SKM-1 (cell line): ENCODE data around the gene PRR5.
A peak's percentile ranks its signal among the peaks of the same experiment; 100 is the strongest.

ENCODE experiments used
- DNase-seq: peaks from one replicate; lab custom pipeline; 2025; ENCODE audit not compliant: unreplicated experiment; lab: John Stamatoyannopoulos, UW

The PRR5 gene

DNA sequence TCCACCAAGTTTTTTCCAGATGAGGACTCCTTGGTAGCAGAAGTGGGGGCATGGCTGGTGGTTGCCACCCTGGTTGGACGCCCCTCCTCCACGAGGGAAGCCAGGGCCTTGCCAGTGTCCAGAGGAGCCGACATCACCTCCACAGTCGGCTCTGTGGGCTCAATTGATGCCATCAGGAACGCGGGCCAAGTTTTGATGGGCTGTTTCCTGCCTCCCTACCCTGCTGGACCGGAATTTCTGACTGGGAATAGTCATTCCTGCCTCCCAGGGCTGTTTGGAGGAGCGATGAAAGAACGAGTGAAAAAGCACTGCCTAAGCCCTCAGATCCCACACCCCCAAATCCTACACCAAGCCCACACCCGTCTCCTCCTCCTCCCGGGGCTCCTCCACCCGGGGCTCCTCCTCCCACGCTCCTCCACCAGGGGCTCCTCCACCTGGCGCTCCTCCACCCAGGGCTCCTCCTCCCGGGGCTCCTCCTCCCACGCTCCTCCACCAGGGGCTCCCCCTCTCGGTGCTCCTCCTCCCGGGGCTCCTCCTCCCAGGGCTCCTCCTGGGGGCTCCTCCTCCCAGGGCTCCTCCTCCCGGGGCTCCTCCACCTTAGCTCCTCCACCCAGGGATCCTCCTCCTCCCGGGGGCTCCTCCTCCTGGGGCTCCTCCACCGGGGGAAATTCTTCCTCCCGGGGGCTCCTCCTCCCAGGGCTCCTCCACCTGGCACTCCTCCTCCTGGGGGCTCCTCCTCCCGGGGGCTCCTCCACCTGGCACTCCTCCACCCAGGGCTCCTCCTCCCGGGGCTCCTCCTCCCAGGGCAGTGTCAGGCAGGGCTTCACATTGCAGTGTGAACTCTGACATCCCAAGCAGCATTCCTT is 10.0 kb upstream of the PRR5 start:
- no peak for DNase-seq

DNA sequence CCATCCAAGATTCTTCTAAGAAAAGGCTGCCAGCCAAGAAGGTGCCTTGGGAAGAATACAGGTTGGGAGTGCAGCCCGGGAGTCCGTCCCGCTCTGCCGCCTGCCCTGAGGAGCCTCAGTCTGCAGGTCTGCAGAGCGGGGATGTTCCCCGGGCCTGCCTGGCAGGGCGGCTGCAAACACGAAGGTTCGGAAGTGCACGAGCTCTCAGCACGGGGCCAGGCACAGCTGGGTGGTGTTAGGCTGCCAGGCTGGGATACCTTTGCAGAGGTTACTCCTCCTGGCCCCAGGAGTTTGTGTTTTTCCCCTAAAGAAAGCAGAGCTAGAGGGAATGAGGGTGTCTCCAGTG is 9.4 kb upstream of the PRR5 start:
- DNase-seq: no peak

DNA sequence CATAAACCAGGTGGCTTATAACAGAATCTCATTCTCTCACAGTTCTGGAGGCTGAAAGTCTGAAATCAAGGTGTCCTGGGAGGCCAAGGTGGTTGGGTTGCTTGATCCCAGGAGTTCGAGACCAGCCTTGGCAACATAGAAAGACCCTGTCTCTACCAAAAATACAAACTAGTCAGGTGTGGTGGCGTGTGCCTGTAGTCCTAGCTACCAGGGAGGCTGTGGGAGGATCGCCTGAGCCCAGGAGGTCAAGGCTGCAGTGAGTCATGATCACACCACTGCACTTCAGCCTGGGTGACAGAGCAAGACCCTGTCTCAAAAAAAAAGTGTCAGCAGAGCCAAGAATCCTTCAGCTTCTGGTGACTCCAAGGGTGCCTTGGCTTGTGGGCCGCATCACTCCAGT is 8.9 kb upstream of the PRR5 start:
- DNase-seq: no peak

DNA sequence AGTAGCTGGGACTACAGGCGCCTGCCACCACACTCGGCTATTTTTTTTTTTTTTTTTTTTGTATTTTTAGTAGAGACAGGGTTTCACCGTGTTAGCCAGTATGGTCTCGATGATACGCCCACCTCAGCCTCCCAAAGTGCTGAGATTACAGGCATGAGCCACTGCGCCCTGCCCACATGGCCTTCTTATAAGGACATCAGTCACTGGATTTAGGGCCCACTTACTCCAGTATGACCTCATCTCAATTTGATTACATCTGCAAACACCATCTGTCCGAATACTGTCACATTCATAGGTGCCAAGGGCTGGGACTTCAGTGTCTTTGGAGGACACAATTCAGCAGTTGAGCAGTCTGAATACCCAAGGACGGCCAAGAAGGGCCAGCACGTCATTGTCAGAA is 8.2 kb upstream of the PRR5 start:
- no peak for DNase-seq

DNA sequence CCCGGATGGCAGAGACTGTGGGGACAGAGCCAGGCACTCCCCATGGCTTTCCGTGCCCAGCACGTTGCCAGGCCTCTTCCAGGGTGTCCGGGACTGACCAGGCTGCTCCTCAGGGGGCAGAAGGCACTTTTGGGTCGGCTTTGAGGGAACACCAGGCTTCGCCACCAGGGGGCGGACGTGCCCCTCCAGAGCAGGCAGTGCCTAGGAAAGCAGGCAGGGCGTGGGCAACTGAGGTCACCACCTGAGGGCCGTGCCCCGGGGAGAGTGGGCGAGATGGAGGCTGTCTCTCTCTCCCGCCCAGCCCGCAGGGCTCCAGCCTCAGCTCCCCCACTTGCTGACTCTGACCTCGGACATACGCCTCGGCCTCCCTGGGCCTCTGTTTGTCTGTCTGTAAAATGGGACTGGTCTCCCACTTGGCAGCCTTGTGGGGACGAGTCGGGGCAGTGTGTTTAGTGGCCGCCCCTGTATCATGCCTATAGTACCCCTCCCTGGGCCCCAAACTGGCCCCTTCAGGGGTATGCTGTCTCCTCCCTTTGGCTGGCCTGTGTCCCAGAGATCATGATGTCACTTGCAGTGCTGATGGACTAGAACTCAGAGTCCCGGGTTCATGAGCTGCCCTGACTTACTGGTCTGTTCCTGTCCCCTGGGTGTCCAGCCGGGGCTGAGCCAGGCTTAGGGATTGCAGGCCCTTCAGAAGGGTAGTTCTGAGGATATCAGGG is 4.4 kb upstream of the PRR5 start:
- peak; percentile 10 for DNase-seq

DNA sequence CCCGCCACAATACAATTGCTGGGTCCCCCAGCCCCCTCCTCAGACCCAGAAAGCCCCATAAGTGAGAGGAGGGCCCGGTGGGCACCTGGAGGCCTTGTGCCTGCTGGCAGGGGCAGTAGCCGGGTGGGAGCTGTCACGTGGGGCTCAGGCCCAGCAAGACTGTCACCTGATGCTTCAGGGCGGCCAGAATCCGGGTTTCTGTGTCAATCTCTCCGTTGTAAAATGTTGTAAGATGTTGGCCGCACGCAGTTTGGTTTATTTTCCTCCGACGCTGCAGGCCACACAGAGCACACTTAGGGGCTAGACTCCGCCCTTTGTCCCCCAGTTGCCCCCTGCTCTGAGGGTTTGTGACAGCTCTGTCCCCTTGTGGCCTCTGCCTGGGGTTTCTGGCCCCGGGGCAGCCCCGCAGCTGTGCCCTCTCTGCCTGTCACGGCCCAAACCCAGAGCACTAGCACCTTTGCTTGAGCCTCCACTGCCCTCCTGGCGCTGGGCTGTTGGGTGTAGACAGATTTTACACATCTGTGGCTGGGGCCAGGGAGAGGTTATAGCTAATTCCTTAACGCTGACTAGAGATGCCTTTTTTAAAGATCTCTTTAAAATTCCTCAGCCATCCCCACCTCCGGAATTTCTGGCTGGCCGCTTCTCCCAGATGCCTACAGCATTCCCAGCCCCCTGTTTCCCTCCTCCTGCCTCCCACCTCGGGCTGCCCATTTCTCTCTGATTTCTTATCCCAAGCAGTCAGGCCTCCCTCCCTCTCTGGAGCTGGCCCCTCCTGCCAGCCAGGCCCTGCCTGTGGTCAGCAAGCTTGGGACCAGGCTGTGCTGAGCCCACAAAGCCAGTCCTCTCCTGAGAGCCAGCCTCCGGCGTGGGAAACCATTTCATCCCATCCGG is 3.2 kb upstream of the PRR5 start:
- DNase-seq: no peak

DNA sequence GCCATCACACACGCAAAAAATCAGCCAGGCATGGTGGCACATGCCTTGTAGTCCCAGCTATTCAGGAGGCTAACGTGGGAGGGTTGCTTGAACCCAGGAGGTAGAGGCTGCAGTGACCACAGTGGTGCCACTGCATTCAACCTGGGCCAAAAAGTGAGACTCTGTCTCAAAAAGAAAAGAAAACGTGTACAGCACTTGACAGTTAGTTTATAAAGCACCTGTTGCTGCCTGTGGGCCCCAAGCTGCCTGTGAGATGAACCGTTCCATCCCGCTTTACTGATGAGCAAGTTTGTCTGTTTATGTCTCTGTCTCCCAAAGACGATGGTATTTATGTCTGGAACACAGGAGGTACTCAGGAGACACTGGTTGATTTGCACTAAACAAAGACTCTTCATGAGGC is 1.5 kb upstream of the PRR5 start:
- DNase-seq: no peak

DNA sequence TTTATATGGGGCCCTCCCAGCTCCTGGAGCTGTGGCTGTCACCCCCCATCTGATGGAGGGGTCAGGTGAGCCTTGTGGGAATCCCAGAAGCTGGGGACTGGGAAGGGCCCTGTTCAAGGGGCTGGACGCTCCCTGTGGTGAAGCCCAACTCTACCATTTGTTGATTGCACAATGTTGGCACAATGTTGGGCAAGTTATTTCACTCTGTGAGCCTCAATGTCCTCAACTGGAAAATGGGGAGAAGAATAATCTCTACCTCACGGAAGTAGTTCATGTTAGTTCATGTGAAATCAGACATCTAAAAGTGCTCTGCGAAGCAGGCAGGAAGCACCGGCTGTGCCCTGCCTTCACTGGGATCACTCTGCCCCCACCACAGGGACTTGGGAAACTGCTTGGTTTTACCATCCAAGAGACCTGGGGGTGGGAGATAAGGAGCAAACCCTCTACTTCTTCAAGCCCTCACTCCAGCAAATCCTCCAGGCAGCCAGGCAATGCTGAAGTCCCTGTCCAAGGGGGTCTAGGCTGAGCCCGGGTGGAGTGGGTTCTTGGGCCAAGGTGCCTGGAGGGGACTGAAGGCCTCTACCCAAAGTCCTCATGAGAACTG is 715 bp upstream of the PRR5 start:
- DNase-seq: no peak

DNA sequence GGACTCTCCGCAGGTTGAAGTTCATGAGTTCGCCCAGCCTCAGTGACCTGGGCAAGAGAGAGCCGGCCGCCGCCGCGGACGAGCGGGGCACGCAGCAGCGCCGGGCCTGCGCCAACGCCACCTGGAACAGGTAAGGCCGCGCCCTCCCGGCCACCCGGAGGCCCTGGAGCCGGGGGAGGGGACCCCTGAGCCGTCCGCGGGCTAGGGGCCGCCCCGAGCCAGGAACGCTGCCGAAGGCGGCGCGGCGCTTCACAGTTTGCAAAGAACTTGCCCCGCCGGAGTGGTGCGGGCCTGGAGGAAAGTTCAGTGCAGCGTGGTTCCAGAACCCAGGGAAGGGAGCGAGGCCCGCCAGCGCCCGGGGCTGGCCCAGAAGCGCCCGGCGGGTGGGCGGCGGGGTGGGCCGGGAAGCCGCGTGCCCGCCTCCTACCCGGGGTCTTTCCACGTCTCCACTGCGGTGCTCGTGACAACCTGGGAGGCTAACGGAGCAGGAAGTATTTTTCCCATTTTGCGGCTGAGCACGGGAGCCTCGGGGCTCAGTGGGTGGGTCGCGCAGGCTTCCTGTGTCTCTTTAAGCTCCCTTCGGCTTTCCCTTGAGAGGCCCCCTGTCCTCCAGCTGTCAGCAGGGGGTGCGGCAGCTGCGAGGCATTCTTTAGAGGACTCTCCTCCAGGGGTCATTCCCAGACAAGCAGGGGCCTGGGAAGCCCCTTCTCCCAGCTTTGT is 635 bp downstream of the PRR5 start:
- DNase-seq: no peak

DNA sequence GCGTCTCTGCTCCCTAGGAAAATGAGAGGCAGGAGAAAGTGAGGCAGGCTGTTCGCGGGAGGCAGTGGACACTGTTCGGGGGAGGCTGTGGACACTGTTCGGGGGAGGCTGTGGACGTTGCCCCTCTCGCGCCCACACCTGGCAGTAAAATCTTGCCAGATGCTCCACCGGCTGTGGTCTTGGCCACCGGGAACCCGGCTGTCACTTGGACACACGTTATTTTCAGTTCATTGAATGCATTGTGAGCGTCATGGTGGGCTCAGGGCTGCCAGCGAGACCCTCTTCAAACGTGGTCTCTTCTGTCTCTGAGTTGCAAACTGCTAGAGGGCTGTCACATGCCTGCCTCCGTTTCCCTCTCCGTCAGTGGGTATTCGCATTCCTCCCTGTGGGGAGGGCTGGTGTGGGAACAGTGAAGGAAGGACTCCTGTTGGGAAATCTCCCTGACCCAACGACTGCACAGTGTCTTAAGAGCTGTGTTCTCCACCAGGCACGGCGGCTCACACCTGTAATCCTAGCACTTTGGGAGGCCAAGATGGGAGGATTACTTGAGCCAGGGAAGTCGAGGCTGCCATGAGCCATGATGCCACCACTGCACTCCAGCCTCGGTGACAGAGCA is 1.4 kb downstream of the PRR5 start:
- DNase-seq: no peak

DNA sequence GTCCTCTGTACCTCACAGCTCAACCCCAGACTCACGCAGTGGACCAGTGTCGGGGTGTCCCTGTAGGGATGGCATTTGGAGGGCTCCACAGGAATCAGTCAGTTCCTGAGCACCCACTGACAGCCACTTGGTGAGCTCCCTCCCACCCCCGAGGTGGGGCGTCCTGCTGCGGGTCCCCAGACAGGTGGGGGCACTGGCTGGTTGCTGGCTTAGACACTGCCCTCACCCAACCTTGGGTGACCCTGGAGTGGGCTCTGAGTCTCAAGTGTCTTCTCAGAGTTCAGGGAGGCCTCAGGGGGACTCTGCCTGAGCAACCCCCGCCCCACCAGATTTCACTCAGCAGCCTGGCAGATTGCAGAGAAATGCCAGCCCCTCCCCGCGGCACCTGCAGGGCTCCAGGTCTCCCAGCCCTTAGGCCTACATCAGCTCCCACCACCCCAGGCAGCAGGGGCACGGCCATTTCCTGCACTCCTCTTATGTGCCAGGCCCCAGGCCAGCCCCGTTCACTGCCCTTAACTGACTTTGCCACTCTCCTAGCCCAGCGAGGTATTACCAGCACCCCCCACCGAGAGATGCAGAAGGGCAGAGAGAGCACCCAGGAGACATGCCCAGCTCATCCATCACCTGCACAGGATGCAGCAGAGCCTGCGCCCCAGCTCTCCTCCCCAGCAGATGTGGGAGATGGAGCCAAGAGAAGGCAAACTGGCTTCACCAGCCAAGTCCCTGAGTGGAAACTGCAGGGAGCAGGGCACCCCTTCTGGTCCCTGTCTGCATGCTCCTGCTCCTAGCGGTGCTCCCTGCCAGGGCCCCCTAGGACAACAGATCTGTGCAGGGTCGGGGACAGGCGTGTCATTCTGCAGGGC is 2.4 kb downstream of the PRR5 start:
- DNase-seq: no peak

DNA sequence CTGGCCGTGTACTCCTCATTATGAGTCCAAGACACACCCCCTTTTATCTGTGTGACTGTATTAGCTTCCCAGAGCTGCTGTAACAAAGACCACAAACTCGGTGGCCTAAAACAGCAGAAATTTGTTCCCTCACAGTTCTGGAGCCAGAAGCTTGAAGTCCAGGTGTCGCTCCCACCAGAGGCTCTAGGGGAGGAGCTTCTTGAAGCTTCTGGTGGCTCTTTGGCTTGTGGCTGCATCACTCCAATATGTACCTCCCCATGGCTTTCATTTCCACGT is 3.0 kb downstream of the PRR5 start:
- no peak for DNase-seq

DNA sequence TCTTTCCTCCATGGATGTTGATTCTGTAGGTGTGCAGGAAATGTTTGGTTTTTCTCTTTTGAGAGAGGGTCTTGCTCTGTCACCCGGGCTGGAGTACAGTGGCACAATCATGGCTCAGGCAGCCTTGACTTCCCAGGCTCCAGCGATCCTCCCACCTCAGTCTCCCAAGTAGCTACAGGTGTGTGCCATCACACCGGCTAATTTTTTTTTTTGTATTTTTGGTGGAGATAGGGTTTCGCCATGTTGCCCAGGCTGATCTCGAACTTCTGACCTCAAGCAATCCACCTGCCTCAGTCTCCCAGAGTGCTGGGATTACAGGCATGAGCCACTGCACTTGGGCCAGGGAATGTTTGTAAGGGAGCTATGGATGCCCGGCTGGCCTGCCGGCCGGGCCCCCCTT is 4.5 kb downstream of the PRR5 start:
- no peak for DNase-seq

DNA sequence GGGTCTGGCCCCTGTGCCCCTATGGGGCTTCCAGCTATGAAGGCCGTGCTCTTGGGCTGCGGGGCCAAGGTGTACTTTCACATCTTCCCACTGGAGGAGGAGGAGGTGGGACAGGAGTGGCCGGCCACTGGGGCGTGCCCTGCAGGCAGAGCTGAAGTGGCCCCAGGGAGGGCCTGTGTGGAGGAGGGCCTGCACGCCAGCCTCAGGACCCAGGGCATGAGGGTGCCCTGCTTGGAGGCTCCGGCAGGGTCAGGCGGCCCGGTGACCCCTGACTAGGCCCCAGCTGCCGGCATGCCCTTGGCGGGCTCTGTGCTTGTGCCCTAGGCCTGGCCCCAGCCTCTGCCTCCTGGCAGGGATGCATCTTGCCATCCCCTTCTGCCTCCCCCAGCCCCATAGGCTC is 5.2 kb downstream of the PRR5 start:
- no peak for DNase-seq

DNA sequence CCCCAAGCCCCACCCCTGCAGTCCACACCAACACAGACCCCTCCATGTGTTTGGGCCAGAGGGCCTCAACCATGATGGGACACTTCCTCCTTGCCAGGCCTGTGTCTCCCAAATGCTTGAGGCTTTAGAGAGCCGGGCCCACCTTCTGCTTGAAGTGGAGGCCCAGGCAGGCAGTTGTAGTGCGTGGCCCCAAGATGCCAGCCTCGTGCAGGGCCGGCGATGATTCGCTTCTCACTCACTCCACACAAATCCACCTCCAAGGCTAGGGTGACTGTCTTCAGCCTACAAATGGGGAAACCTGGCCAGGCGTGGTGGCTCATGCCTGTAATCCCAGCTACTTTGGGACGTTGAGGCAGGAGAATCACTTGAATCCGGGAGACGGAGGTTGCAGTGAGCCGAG is 5.7 kb downstream of the PRR5 start:
- DNase-seq: no peak

DNA sequence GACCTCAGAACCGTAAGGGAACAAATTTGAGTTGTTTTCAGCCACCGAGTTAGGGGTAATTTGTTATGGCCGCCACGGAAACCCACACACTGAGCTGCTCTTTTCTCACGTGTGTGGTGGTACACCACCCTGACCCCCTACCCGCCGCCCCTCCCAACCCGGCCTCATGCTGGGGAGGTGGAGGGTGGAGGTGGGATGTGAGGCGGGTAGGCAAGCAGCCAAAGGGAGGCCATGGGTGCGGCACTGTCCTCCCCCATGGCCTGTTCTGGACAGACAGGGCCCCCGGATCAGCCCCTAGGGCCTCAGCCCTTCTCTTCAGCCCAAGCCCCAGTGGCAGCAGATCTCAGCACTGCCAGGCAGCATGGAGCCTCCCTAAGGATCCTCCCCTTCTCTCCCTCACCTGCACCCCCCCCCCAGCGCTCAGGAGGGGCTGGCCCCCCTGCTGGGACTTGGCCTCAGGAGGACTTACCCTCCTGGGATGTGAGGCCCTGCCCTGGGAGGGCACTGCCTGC is 7.9 kb downstream of the PRR5 start:
- DNase-seq: no peak

DNA sequence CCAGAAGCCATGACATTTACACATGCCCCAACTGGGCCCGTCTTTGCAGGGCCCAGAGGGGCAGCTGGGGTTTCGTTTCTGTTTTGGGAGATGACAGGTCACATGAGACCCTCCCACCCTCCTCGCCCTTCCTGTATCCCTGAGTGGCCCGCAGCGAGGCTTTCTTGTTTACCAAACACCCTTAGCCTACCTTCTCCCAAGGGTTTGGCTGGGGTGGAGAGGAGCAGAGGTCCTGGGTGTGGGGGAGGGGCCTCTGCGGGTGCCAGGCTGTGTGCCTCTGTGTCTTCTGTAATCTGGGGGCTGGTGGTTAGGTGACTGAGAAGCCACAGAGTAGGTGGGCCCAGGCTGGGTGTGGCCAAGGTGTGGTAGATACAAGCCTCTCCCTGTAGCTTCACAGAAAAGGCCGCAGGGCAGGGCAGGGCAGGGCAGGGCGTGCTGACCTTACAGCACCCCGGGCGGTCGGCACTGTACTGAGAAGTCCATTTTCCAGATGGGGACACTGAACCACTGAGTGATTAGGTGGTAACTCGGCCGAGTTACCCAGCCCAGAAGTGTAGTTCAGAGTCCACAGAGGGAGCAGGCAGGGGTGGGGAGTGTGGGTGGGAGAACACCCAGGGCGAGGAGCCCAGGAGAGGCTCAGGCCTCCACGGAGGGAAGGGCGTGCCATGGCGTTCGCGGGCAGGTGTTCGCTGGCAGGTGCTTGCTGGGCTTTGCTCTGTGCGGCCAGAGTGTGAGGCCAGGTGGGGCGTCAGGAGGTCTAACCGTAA is 8.7 kb downstream of the PRR5 start:
- no peak for DNase-seq

DNA sequence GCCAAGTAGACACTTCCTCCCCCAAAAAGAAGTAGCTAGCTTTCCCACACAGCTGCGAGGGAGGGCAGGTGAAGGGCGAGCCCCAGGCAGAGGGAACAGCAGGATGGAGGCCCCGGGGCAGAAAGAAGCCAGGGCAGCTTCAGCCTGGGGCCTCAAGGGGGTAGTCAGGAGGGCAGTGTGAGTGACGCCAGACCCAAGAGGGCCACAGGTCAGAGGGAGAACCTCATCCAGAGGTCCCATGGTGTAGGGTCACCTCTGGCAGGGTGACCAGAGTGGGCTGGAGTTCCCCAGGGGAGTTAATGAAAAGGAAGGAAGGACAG is 9.2 kb downstream of the PRR5 start:
- no peak for DNase-seq
